Hepatocyte (in vitro differentiated cells): ENCODE data around the gene PYDC1. TPM values are rescaled to one million over a fixed set of nuclear protein-coding genes. Genes with fewer than 3 reads are reported as not detected.

Experiments
- DNase-seq: peaks from one replicate; pipeline ENCODE4 v3.0.0-alpha.2; 2016; ENCODE audit warnings: low spot score
- H2AFZ ChIP-seq: fragments of 200-600 bp; sonication (generic); 2 replicates; pipeline ENCODE4 v1.6.0; 2016; ENCODE audit warnings: antibody characterized with exemption, mild to moderate bottlenecking
- H3K27ac ChIP-seq: fragments of 200-600 bp; sonication (generic); 2 replicates; pipeline ENCODE4 v1.5.1; 2016; ENCODE audit warnings: mild to moderate bottlenecking
- H3K27me3 ChIP-seq: fragments of 200-600 bp; sonication (generic); 2 replicates; pipeline ENCODE4 v1.6.1; 2016
- H3K36me3 ChIP-seq: fragments of 200-600 bp; sonication (generic); replicated peaks from 2 replicates; pipeline ENCODE4 v1.5.1; 2016; ENCODE audit warnings: low read depth; ENCODE audit not compliant: insufficient read depth
- H3K4me1 ChIP-seq: fragments of 200-600 bp; sonication (generic); 2 replicates; pipeline ENCODE4 v1.5.1; 2016; ENCODE audit warnings: mild to moderate bottlenecking, moderate library complexity; ENCODE audit not compliant: insufficient read depth
- H3K4me2 ChIP-seq: fragments of 200-600 bp; sonication (generic); 2 replicates; pipeline ENCODE4 v1.6.0; 2016
- H3K4me3 ChIP-seq: fragments of 200-600 bp; sonication (generic); 2 replicates; pipeline ENCODE4 v1.5.1; 2016; ENCODE audit warnings: mild to moderate bottlenecking
- H3K79me2 ChIP-seq: fragments of 200-600 bp; sonication (generic); 2 replicates; pipeline ENCODE4 v1.6.0; 2017; ENCODE audit warnings: mild to moderate bottlenecking
- H3K9me2 ChIP-seq: fragments of 200-600 bp; sonication (generic); replicated peaks from 2 replicates; pipeline ENCODE4 v1.6.0; 2017; ENCODE audit warnings: mild to moderate bottlenecking; ENCODE audit not compliant: insufficient read depth
- H3K9me3 ChIP-seq: fragments of 200-600 bp; sonication (generic); 2 replicates; pipeline ENCODE4 v1.5.1; 2016; ENCODE audit warnings: low read depth, mild to moderate bottlenecking
- H4K20me1 ChIP-seq: fragments of 200-600 bp; sonication (generic); 2 replicates; pipeline ENCODE4 v1.6.0; 2016; ENCODE audit warnings: mild to moderate bottlenecking; ENCODE audit not compliant: insufficient read depth, poor library complexity, severe bottlenecking
- EZH2 ChIP-seq: fragments of 200-600 bp; sonication (generic); IDR thresholded peaks from 2 replicates; pipeline ENCODE4 v1.6.1; 2016; ENCODE audit warnings: antibody characterized with exemption, mild to moderate bottlenecking, borderline replicate concordance
- EZH2phosphoT487 ChIP-seq: fragments of 200-600 bp; sonication (generic); IDR thresholded peaks from one replicate; pipeline ENCODE4 v1.6.1; 2018; ENCODE audit warnings: antibody characterized with exemption, mild to moderate bottlenecking, low read depth, moderate library complexity; ENCODE audit not compliant: unreplicated experiment, severe bottlenecking
- WGBS: methylation state at CpG from one replicate; pipeline ENCODE4 v1.1.6; 2016; ENCODE audit warnings: low lambda C conversion rate; ENCODE audit errors: missing lambda C conversion rate; 5-methylcytosine and 5-hydroxymethylcytosine counted together
- polyA plus RNA-seq: library from polyadenylated mRNA; unstranded; fragments of >200 nt; fragmentation: Nextera tagmentation; extraction: Ambion mirVana; gene quantifications from 2 replicates; pipeline ENCODE4 v1.2.1, GENCODE V29; 2016
- small RNA-seq: library from RNA; depleted of rRNA; stranded (forward); fragments of <200 nt; gene quantifications from one replicate; pipeline ENCODE3, GENCODE V24; 2014
- total RNA-seq: library from RNA; depleted of rRNA; stranded (reverse); fragments of >200 nt; gene quantifications from 2 replicates; pipeline ENCODE4 v1.2.3, GENCODE V29; 2014
- TF ChIP-seq, protein P1 (sequence below): fragments of 200-600 bp; sonication (generic); IDR thresholded peaks from 2 replicates; pipeline ENCODE4 v1.5.1; 2016; ENCODE audit warnings: antibody characterized with exemption, mild to moderate bottlenecking; ENCODE audit not compliant: poor library complexity

Gene PYDC1
- total and polyA plus RNA-seq, 2 experiments from 2014 or later = not detected

DNA sequence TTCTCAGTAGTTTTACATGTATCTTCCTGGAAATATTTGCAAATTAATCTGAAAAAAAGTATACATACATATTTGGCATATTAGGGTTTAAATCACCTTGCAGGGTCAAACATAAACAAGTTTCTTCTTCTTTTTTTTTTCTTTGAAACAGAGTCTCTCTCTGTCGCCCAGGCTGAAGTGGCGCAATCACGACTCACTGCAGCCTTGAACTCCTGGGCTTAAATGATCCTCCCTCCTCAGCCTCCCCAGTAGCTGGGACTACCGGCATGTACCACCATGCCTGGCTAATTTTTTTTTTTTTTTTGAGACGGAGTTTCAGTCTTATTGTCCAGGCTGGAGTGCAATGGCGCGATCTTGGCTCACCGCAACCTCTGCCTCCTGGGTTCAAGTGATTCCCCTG is 49.6 kb downstream of the PYDC1 start:
- DNase-seq = no peak
- Histone ChIP-seq H3K36me3 (no peaks in the 10 kb centered on the region), H3K9me3 (no peaks in the 10 kb centered on the region), H4K20me1 (no peaks in the 10 kb centered on the region), H3K27ac (no peak overlapping the region), H3K79me2 (no peaks in the 10 kb centered on the region), H3K4me2 (no peak overlapping the region), H3K4me3 (no peak overlapping the region), H3K27me3 (no peaks in the 10 kb centered on the region), H3K9me2 (no peaks in the 10 kb centered on the region), H3K4me1 (peaks cover 5% of the 10 kb centered on the region), H2AFZ (no peak overlapping the region)
- WGBS = 97% methylated on average over 8 of the region's 8 CpGs
- TF ChIP-seq EZH2phosphoT487 = no peak
- TF ChIP-seq EZH2 = no peak
- TF ChIP-seq, protein P1, sequence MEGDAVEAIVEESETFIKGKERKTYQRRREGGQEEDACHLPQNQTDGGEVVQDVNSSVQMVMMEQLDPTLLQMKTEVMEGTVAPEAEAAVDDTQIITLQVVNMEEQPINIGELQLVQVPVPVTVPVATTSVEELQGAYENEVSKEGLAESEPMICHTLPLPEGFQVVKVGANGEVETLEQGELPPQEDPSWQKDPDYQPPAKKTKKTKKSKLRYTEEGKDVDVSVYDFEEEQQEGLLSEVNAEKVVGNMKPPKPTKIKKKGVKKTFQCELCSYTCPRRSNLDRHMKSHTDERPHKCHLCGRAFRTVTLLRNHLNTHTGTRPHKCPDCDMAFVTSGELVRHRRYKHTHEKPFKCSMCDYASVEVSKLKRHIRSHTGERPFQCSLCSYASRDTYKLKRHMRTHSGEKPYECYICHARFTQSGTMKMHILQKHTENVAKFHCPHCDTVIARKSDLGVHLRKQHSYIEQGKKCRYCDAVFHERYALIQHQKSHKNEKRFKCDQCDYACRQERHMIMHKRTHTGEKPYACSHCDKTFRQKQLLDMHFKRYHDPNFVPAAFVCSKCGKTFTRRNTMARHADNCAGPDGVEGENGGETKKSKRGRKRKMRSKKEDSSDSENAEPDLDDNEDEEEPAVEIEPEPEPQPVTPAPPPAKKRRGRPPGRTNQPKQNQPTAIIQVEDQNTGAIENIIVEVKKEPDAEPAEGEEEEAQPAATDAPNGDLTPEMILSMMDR = no peak

Small RNA genes within 50 kb of the gene (small RNA-seq; reads per million reads assigned to genes)
- not detected for gene NDUFA3P6

Other genes starting within 250 kb of the PYDC1 start
- 17.5 and 18.1 TPM in 2 replicates for gene HSD3B7, start 231.9 kb downstream of the PYDC1 start, total RNA-seq
- 16.7 and 20.8 TPM in 2 replicates for gene HSD3B7, start 231.9 kb downstream of the PYDC1 start, polyA plus RNA-seq
- 0.87 and 1.6 TPM in 2 replicates for gene STX1B, start 206.5 kb downstream of the PYDC1 start, total RNA-seq
- 2.0 and 2.7 TPM in 2 replicates for gene STX1B, start 206.5 kb downstream of the PYDC1 start, polyA plus RNA-seq
- gene STX4, start 183.6 kb downstream of the PYDC1 start, total RNA-seq = 23.2 and 25.9 TPM in 2 replicates
- gene STX4, start 183.6 kb downstream of the PYDC1 start, polyA plus RNA-seq = 72.4 and 90.4 TPM in 2 replicates
- 6.9 and 8.1 TPM in 2 replicates for gene ZNF668, start 142.9 kb downstream of the PYDC1 start, total RNA-seq
- gene ZNF668, start 142.9 kb downstream of the PYDC1 start, polyA plus RNA-seq = 12.4 and 13.0 TPM in 2 replicates
- gene ZNF646, start 142.7 kb downstream of the PYDC1 start, total RNA-seq = 6.2 and 9.1 TPM in 2 replicates
- gene ZNF646, start 142.7 kb downstream of the PYDC1 start, polyA plus RNA-seq = 3.1 and 4.8 TPM in 2 replicates
- gene PRSS53, start 128.2 kb downstream of the PYDC1 start, total RNA-seq = 1.5 and 2.2 TPM in 2 replicates
- 0.39 and 0.66 TPM in 2 replicates for gene PRSS53, start 128.2 kb downstream of the PYDC1 start, polyA plus RNA-seq
- gene VKORC1, start 122.3 kb downstream of the PYDC1 start, total RNA-seq = 105 and 128 TPM in 2 replicates
- gene VKORC1, start 122.3 kb downstream of the PYDC1 start, polyA plus RNA-seq = 195 and 228 TPM in 2 replicates
- gene BCKDK, start 108.7 kb downstream of the PYDC1 start, total RNA-seq = 27.3 and 30.9 TPM in 2 replicates
- gene BCKDK, start 108.7 kb downstream of the PYDC1 start, polyA plus RNA-seq = 62.1 and 75.2 TPM in 2 replicates
- 44.2 and 53.4 TPM in 2 replicates for gene KAT8, start 99.5 kb downstream of the PYDC1 start, total RNA-seq
- 33.9 and 34.8 TPM in 2 replicates for gene KAT8, start 99.5 kb downstream of the PYDC1 start, polyA plus RNA-seq
- 155 and 192 TPM in 2 replicates for gene PRSS8, start 81.4 kb downstream of the PYDC1 start, total RNA-seq
- 297 and 320 TPM in 2 replicates for gene PRSS8, start 81.4 kb downstream of the PYDC1 start, polyA plus RNA-seq
- gene PRSS36, start 67.1 kb downstream of the PYDC1 start, total RNA-seq = 0.63 and 2.9 TPM in 2 replicates
- gene PRSS36, start 67.1 kb downstream of the PYDC1 start, polyA plus RNA-seq = 1.4 and 2.1 TPM in 2 replicates
- gene FUS, start 37.0 kb downstream of the PYDC1 start, total RNA-seq = 39.7 and 47.4 TPM in 2 replicates
- 327 and 345 TPM in 2 replicates for gene FUS, start 37.0 kb downstream of the PYDC1 start, polyA plus RNA-seq
- 9.4 and 15.1 TPM in 2 replicates for gene PYCARD, start 14.4 kb downstream of the PYDC1 start, total RNA-seq
- gene PYCARD, start 14.4 kb downstream of the PYDC1 start, polyA plus RNA-seq = 13.8 and 16.1 TPM in 2 replicates
- gene TRIM72, start 3.0 kb downstream of the PYDC1 start, total RNA-seq = 0.04 TPM in 1 of 2 replicates, not detected in the other
- gene TRIM72, start 3.0 kb downstream of the PYDC1 start, polyA plus RNA-seq = not detected in 2 replicates
- 0.32 and 2.5 TPM in 2 replicates for gene ITGAM, start 42.8 kb upstream of the PYDC1 start, total RNA-seq
- gene ITGAM, start 42.8 kb upstream of the PYDC1 start, polyA plus RNA-seq = not detected in 2 replicates
- gene ITGAX, start 138.0 kb upstream of the PYDC1 start, total RNA-seq = 0.52 and 0.60 TPM in 2 replicates
- 0.43 and 0.50 TPM in 2 replicates for gene ITGAX, start 138.0 kb upstream of the PYDC1 start, polyA plus RNA-seq
- not detected in 2 replicates for gene ITGAD, start 176.2 kb upstream of the PYDC1 start, total RNA-seq
- gene ITGAD, start 176.2 kb upstream of the PYDC1 start, polyA plus RNA-seq = not detected in 2 replicates
- not detected in 2 replicates for gene COX6A2, start 211.2 kb upstream of the PYDC1 start, total RNA-seq
- gene COX6A2, start 211.2 kb upstream of the PYDC1 start, polyA plus RNA-seq = 1.7 TPM in 1 of 2 replicates, not detected in the other
- gene ZNF843, start 225.7 kb upstream of the PYDC1 start, total RNA-seq = 1.2 and 1.7 TPM in 2 replicates
- 0.54 and 0.64 TPM in 2 replicates for gene ZNF843, start 225.7 kb upstream of the PYDC1 start, polyA plus RNA-seq
- 11.4 and 12.2 TPM in 2 replicates for gene ARMC5, start 242.4 kb upstream of the PYDC1 start, total RNA-seq
- 19.4 and 19.6 TPM in 2 replicates for gene ARMC5, start 242.4 kb upstream of the PYDC1 start, polyA plus RNA-seq